WTC11 (cell line): ENCODE measurements around the gene CORO1C. TPM values are rescaled to one million over a fixed set of nuclear protein-coding genes. Genes with fewer than 3 reads are reported as not detected.
A peak's percentile ranks its signal among the peaks of the same experiment; 100 is the strongest.

Experiments used
- ATAC-seq: fragments of 200-7000 bp; cut with Tn5 transposase; 2 replicates; pipeline ENCODE4 v1.10.0; 2021; ENCODE audit warnings: mild to moderate bottlenecking, moderate library complexity
- CTCF ChIA-PET: fragments of 300-600 bp; sonication (Branson Sonifier 250); formaldehyde crosslinking; loops from one replicate; lab custom pipeline; 2021; ENCODE audit warnings: antibody characterized with exemption; lab: Charles Lee
- POLR2A ChIA-PET: fragments of 350-600 bp; sonication (Branson Sonifier 250); formaldehyde crosslinking; loops from one replicate; lab custom pipeline; 2021; ENCODE audit warnings: antibody characterized with exemption; lab: Charles Lee
- DNase-seq: peaks from one replicate; pipeline ENCODE4 v3.0.0; 2021; ENCODE audit warnings: low spot score
- H3K27ac Mint-ChIP-seq: 2 replicates; pipeline ENCODE4 v1.8.0; 2021; ENCODE audit warnings: mixed read lengths
- H3K27me3 Mint-ChIP-seq: 2 replicates; pipeline ENCODE4 v1.8.0; 2021; ENCODE audit warnings: low read depth, mild to moderate bottlenecking, moderate library complexity, mixed read lengths
- H3K36me3 Mint-ChIP-seq: 2 replicates; pipeline ENCODE4 v1.8.0; 2021; ENCODE audit warnings: mixed read lengths
- H3K4me1 Mint-ChIP-seq: 2 replicates; pipeline ENCODE4 v1.8.0; 2022; ENCODE audit warnings: mixed read lengths
- H3K4me3 Mint-ChIP-seq: 2 replicates; pipeline ENCODE4 v1.8.0; 2021; ENCODE audit warnings: mild to moderate bottlenecking, moderate library complexity, mixed read lengths
- H3K9me3 Mint-ChIP-seq: 2 replicates; pipeline ENCODE4 v1.8.0; 2021; ENCODE audit warnings: mixed read lengths
- ATF1 ChIP-seq: sonication (generic); formaldehyde crosslinking; IDR thresholded peaks from 2 replicates; pipeline ENCODE4 v1.8.1; 2023; ENCODE audit warnings: mild to moderate bottlenecking, moderate library complexity, missing genetic modification reagents
- FOXK1 ChIP-seq: sonication (generic); formaldehyde crosslinking; IDR thresholded peaks from 2 replicates; pipeline ENCODE4 v1.8.0; 2022; ENCODE audit warnings: mild to moderate bottlenecking, moderate library complexity, missing genetic modification reagents
- FOXP1 ChIP-seq: sonication (generic); formaldehyde crosslinking; IDR thresholded peaks from 2 replicates; pipeline ENCODE4 v1.8.0; 2022; ENCODE audit warnings: missing genetic modification reagents, mild to moderate bottlenecking, moderate library complexity, borderline replicate concordance
- GTF2I ChIP-seq: fragments of 250-450 bp; sonication (Bioruptor Pico); conservative IDR thresholded peaks from 2 replicates; pipeline ENCODE4 v1.4.0; 2021; ENCODE audit warnings: mild to moderate bottlenecking
- HMGXB4 ChIP-seq: sonication (generic); formaldehyde crosslinking; IDR thresholded peaks from 2 replicates; pipeline ENCODE4 v1.8.1; 2023; ENCODE audit warnings: mild to moderate bottlenecking, moderate library complexity, missing genetic modification reagents
- IRF2 ChIP-seq: sonication (generic); formaldehyde crosslinking; IDR thresholded peaks from 2 replicates; pipeline ENCODE4 v1.8.0; 2022; ENCODE audit warnings: low read depth, missing genetic modification reagents, borderline replicate concordance
- MAX ChIP-seq: sonication (generic); formaldehyde crosslinking; IDR thresholded peaks from 2 replicates; pipeline ENCODE4 v1.8.0; 2022; ENCODE audit warnings: mild to moderate bottlenecking, missing genetic modification reagents
- RELA ChIP-seq: sonication (generic); formaldehyde crosslinking; IDR thresholded peaks from 2 replicates; pipeline ENCODE4 v1.8.1; 2022; ENCODE audit warnings: missing genetic modification reagents, mild to moderate bottlenecking, borderline replicate concordance
- SMAD3 ChIP-seq: sonication (generic); formaldehyde crosslinking; IDR thresholded peaks from 2 replicates; pipeline ENCODE4 v1.8.0; 2022; ENCODE audit warnings: missing genetic modification reagents, mild to moderate bottlenecking, borderline replicate concordance
- SP1 ChIP-seq: sonication (generic); formaldehyde crosslinking; conservative IDR thresholded peaks from 2 replicates; pipeline ENCODE4 v1.8.1; 2022; ENCODE audit warnings: missing genetic modification reagents
- USF2 ChIP-seq: sonication (generic); formaldehyde crosslinking; IDR thresholded peaks from 2 replicates; pipeline ENCODE4 v1.8.1; 2023; ENCODE audit warnings: mild to moderate bottlenecking, missing genetic modification reagents, moderate library complexity
- ZBTB21 ChIP-seq: sonication (generic); formaldehyde crosslinking; IDR thresholded peaks from 2 replicates; pipeline ENCODE4 v1.8.1; 2023; ENCODE audit warnings: mild to moderate bottlenecking, missing genetic modification reagents, borderline replicate concordance
- ZNF121 ChIP-seq: sonication (generic); formaldehyde crosslinking; IDR thresholded peaks from 2 replicates; pipeline ENCODE4 v1.8.0; 2023; ENCODE audit warnings: missing genetic modification reagents
- ZNF317 ChIP-seq: sonication (generic); formaldehyde crosslinking; IDR thresholded peaks from 2 replicates; pipeline ENCODE4 v1.8.1; 2023; ENCODE audit warnings: low read depth, mild to moderate bottlenecking, moderate library complexity, missing genetic modification reagents, borderline replicate concordance
- ZNF423 ChIP-seq: fragments of 250-450 bp; sonication (Bioruptor Pico); IDR thresholded peaks from 2 replicates; pipeline ENCODE4 v2.1.2; 2022; ENCODE audit warnings: mild to moderate bottlenecking, moderate library complexity
- total RNA-seq: library from RNA; stranded (reverse); gene quantifications from 3 replicates; pipeline ENCODE4 v1.2.3, GENCODE V29; 2021
- TF ChIP-seq, protein P1 (sequence below): sonication (generic); formaldehyde crosslinking; IDR thresholded peaks from 2 replicates; pipeline ENCODE4 v1.8.1; 2023; ENCODE audit warnings: mild to moderate bottlenecking, missing genetic modification reagents
- TF ChIP-seq, protein P2 (sequence below): fragments of 200-600 bp; IDR thresholded peaks from 2 replicates; pipeline ENCODE4 v1.8.0; 2022; ENCODE audit warnings: antibody characterized with exemption

The CORO1C gene
- total RNA-seq, 1 experiment from 2014 or later: 113 TPM

- ATAC-seq (no peak), DNase-seq (no peak)
- CTCF ChIA-PET: interaction anchor here (1.0 to 2.2 kb wide), 5 partner anchors 14 to 30 kb away, joined by 3 to 6 read pairs (median 3); no protein-coding TSS in a partner anchor
- H3K4me1 Mint-ChIP-seq: peaks cover 57% of the 10 kb centered on the region
- peak overlapping the region; percentile 45 for H3K27ac Mint-ChIP-seq
- H3K9me3 Mint-ChIP-seq: no peaks in the 10 kb centered on the region
- no peak overlapping the region for H3K4me3 Mint-ChIP-seq
- no peaks in the 10 kb centered on the region for H3K27me3 Mint-ChIP-seq
- no peaks in the 10 kb centered on the region for H3K36me3 Mint-ChIP-seq
- no peak for TF ChIP-seq IRF2 (CRISPR knock-in tag)
- TF ChIP-seq ZNF121 (CRISPR knock-in tag): peak; percentile 85; the same call in 1 of the 2 replicates
- TF ChIP-seq, all 79 proteins: peak for 1
- POLR2A ChIA-PET: no interaction called here
Measured at GRCh38 chr12:108635997-108636808, 95.1 kb downstream of the CORO1C start.

DNA sequence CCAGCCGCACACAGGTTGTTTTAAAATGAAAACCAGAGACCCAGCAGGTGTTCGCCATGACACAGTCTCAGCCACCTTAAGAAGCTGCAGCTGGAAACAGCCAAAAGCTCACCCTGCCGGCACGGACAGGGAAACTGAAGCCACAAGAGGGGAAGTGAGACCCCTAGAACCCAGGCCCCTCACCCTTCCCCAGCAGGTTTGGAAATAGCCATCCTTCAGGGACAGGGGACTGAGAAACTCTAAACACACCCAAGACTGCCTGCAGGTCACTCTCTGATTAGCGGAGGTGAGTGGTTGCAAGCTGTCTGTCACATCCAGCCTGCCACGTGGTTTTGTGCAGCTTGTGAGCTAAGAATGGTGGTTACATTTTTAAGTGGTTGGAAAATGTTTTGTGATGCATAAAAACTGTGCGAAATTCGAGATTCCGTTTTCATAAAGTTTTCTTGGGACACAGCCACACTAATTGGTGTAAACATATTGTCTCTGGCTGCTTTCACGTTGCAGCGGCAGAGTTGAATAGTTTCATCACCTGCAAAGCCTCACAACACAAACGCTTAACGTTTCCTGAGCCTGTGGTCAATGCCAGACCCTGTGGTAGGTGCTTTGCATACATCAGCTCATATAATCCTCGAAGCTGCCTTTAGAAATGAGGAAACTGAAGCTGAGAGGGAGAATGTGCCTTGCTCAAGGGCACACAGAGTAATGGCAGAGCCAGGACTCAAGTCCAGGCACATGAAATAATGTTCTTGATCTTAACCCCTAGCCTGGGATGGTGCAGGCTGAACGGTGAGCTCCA lies 95.9 kb downstream of the CORO1C start:
- no peak overlapping the region for H3K4me3 Mint-ChIP-seq
- DNase-seq (no peak), ATAC-seq (no peak; the same call in 1 of the 2 replicates)
- peaks cover 57% of the 10 kb centered on the region for H3K4me1 Mint-ChIP-seq
- TF ChIP-seq MAX (CRISPR knock-in tag): peak; percentile 38; the same call in 1 of the 2 replicates
- no peak for TF ChIP-seq SP1 (CRISPR knock-in tag)
- no peak for TF ChIP-seq ZNF317
- peak; percentile 33 for TF ChIP-seq USF2
- peak overlapping the region; percentile 18 for H3K27ac Mint-ChIP-seq
- H3K36me3 Mint-ChIP-seq: no peaks in the 10 kb centered on the region
- no peaks in the 10 kb centered on the region for H3K9me3 Mint-ChIP-seq
- ChIA-PET CTCF (interaction anchor here (0.8 to 1.9 kb wide), 8 partner anchors 12 to 182 kb away, joined by 3 to 6 read pairs (median 4); no protein-coding TSS in a partner anchor), POLR2A (no interaction called here)
- no peaks in the 10 kb centered on the region for H3K27me3 Mint-ChIP-seq

DNA sequence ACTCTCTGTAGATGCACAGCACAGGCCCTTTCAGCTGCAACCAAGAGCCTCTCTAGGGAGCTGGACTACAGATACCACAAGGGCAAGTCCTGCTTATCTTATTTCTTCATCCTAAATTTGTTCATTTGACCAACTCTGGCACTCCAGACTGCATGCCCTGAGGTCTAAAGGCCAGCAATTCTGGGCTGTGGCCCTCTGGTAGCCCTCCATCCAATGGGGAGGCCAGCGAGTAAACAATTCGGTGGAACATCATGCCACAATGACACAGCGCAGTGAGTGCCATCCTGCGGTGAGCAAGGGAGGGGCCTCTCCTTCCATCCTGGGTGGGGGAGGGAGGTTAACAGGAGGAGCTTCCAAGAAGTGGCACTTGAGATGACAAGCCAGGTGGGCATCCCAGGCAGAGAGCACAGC lies 97.0 kb downstream of the CORO1C start:
- Mint-ChIP-seq H3K27me3 (no peaks in the 10 kb centered on the region), H3K4me3 (no peak overlapping the region), H3K9me3 (no peaks in the 10 kb centered on the region), H3K4me1 (peaks cover 56% of the 10 kb centered on the region), H3K27ac (no peak overlapping the region; the same call in 1 of the 2 replicates), H3K36me3 (no peaks in the 10 kb centered on the region)
- ChIA-PET POLR2A (no interaction called here), CTCF (interaction anchor here (1.0 to 1.9 kb wide), 3 partner anchors 13 to 168 kb away, joined by 4 to 6 read pairs (median 4); no protein-coding TSS in a partner anchor)
- DNase-seq (no peak), ATAC-seq (peak; percentile 7; the same call in 1 of the 2 replicates)
- TF ChIP-seq FOXP1 (CRISPR knock-in tag): no peak
- TF ChIP-seq HMGXB4: no peak
- TF ChIP-seq, protein P1, sequence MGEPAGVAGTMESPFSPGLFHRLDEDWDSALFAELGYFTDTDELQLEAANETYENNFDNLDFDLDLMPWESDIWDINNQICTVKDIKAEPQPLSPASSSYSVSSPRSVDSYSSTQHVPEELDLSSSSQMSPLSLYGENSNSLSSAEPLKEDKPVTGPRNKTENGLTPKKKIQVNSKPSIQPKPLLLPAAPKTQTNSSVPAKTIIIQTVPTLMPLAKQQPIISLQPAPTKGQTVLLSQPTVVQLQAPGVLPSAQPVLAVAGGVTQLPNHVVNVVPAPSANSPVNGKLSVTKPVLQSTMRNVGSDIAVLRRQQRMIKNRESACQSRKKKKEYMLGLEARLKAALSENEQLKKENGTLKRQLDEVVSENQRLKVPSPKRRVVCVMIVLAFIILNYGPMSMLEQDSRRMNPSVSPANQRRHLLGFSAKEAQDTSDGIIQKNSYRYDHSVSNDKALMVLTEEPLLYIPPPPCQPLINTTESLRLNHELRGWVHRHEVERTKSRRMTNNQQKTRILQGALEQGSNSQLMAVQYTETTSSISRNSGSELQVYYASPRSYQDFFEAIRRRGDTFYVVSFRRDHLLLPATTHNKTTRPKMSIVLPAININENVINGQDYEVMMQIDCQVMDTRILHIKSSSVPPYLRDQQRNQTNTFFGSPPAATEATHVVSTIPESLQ (CRISPR knock-in tag): no peak
- TF ChIP-seq ATF1 (CRISPR knock-in tag): no peak
- TF ChIP-seq ZBTB21 (CRISPR knock-in tag): no peak
- no peak for TF ChIP-seq RELA (CRISPR knock-in tag)
- no peak for TF ChIP-seq GTF2I (CRISPR knock-in tag)
- TF ChIP-seq, protein P2, sequence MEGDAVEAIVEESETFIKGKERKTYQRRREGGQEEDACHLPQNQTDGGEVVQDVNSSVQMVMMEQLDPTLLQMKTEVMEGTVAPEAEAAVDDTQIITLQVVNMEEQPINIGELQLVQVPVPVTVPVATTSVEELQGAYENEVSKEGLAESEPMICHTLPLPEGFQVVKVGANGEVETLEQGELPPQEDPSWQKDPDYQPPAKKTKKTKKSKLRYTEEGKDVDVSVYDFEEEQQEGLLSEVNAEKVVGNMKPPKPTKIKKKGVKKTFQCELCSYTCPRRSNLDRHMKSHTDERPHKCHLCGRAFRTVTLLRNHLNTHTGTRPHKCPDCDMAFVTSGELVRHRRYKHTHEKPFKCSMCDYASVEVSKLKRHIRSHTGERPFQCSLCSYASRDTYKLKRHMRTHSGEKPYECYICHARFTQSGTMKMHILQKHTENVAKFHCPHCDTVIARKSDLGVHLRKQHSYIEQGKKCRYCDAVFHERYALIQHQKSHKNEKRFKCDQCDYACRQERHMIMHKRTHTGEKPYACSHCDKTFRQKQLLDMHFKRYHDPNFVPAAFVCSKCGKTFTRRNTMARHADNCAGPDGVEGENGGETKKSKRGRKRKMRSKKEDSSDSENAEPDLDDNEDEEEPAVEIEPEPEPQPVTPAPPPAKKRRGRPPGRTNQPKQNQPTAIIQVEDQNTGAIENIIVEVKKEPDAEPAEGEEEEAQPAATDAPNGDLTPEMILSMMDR: no peak
- no peak for TF ChIP-seq FOXK1 (CRISPR knock-in tag)
- no peak for TF ChIP-seq ZNF423 (CRISPR knock-in tag)
- TF ChIP-seq SMAD3: no peak
